ENCODE measurements around the gene TNFAIP3.
"Not testable (repeated sequence)": the region's sequence is repeated elsewhere in the genome, so short reads cannot be mapped to it uniquely, and the experiment has no call there.

TNFAIP3 gene

DNA sequence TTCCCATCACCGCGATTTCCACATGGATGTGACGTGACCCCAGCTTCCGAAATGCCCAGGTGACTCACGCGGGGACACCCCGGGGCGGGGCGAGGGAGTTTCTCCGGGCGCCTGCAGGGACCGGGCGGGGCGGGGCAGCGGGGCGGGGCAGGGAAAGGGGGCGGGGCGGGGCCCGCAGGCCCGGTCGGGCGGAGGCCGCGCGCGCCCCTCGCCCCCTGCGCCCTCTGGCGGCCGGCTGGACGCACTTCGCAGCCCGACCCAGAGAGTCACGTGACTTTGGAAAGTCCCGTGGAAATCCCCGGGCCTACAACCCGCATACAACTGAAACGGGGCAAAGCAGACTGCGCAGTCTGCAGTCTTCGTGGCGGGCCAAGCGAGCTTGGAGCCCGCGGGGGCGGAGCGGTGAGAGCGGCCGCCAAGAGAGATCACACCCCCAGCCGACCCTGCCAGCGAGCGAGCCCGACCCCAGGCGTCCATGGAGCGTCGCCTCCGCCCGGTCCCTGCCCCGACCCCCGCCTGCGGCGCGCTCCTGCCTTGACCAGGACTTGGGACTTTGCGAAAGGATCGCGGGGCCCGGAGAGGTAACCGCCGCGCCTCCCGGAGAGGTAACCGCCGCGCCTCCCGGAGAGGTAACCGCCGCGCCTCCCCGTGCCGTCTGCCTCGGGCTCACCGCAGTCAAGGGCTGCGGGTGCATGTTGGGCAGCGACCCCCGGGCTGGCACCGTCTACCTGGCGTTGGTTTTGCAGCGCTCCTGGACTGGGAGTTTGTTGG is at the start of gene TNFAIP3:
Gene TNFAIP3, plus strand, starts transcription at position 346 of the 771 bp plus-strand sequence. CDS start 3,969 bp downstream, outside the sequence.
- DNase-seq = peak; percentile 97

GRCh38 chr6:137818440-137818839 is 48.6 kb upstream of the TNFAIP3 start:
- DNase-seq = no peak

DNA sequence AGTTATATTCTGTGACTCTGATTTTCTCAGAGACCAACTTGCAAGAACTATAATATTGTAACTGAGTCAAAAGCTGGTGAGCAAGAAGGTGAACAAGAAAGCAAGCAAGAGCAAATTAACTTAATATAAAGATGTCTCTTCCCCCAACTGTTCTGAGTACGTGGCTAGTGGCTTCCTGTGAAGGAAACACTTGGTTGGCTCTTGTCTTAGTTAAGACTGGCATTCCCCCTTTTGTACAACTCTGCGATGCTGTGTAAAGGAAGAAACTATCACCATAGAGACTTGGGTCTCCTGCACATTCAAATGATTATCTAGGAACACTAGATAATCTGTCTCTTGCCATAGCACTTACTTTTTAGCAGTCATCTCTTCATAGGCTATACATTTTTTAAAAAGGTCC is 47.3 kb upstream of the TNFAIP3 start:
- DNase-seq = peak; percentile 82

DNA sequence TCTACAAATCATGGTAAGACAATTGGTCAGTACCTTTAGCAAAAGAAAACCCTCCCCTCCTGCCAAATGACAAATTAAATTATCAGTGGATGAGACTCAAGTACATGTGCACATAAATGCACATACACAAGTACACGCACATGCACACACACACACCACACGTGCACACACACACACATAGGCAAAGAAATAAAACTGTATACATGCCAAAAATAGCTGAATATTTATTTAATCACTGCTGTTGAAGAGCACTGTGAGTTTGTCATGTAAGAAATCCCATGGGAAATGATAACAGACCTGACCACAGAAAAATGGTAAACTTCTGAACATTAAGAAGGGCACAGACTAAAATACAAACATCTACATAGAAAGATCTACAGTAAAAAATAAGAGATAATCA is 46.6 kb upstream of the TNFAIP3 start:
- no peak for DNase-seq

GRCh38 chr6:137820952-137821351 is 46.1 kb upstream of the TNFAIP3 start:
- no peak for DNase-seq

DNA sequence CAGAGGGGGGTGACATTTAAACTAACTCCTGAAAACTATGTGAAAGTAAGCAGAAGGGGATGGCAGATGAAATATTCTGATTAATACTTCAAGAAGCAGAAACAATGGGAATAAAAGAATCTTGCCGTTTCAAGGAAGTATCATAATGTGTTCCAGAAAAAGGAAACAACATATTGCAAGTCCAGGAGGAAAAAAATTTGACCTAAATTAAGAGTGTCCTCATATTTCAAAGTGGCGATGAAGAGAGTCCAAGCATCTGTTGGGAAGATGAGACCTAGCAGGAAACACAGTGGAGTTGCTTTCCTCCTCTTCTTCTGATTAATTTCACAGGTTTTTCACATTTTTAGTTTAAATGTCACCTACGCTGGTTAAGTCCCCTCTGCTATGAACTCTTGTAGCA is 45.6 kb upstream of the TNFAIP3 start:
- no peak for DNase-seq

- DNase-seq = peak; percentile 94
Observed at GRCh38 chr6:137823826-137824555, 43.1 kb upstream of the TNFAIP3 start.

DNA sequence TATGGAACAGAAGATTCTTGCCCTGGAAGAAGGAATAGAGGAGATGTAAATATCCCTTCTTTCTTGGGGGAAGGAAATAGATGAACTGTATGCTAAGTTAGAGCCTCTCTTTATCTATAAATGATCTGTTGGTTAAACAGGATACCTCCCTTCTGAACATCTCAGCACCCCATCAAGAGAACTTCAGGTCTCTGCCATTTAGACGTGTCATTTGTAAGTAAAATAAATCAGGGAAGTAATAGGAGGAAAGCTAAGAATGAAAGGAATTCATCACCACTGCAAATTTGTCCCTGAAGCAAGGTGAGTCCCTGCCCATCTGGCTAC is 42.5 kb upstream of the TNFAIP3 start:
- DNase-seq = no peak

GRCh38 chr6:137824896-137825295 is 42.2 kb upstream of the TNFAIP3 start:
- DNase-seq = no peak

DNA sequence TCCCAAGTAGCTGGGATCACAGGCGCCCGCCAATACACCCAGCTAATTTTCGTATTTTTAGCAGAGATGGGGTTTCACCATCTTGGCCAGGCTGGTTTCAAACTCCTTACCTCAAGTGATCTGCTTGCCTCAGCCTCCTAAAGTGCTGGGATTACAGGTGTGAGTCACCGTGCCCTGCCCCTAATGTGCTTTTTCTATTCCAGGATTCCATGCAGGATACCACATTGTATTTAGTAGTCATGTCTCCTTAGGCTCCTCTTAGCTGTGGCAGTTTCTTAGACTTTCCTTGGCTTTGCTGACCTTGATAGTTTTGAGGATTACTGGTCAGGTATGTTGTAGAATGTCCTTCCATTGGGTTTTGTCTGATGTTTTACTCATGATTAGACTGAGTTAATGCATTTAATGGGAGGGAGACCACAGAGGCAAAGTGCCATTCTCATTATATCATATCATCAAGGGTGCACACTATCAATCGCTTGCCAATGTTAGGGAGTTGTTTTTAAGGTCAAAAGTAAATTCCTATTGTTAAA is 39.6 kb upstream of the TNFAIP3 start:
- no peak for DNase-seq

GRCh38 chr6:137827977-137828810 is 38.9 kb upstream of the TNFAIP3 start:
- DNase-seq = peak; percentile 36

DNA sequence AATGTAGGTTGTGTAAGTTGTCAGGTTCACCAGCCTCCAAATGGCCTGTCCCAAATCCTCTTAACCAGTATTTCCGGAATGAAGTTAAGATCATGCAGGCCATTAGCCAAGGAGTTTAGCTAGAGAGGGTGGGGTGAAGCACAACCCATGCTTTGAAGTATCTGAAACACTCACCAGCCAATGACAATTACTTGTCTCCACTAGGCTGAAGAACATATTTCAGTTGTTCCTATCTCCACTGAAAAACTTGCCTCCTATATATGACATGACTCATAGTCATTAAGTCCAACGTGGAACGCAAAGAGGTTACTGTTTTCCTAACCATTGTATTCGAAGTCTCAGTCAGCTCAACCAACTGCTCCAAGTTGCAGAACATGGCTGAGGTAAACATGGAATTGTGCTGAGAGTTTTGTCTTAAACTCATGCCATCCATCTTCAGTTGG is 37.4 kb upstream of the TNFAIP3 start:
- DNase-seq = no peak

DNA sequence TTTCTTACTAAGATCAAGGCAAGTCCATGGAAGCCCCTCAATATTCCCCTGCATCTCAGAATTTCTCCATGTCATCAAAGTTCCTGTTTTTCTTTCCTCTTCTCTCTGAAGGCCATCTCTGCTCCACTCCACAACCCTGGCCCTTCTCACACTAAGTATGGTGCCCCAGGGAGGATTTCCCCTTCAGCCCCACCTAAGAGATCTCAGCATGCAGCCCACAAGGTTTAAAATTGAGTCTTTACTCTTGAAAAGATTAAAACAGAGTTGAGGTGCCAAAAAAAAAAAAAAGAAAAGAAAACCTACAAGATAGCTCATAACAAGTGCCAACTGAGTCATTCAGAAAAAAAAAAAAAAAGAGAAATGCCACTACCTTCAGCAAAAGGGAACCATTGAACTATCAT is 36.5 kb upstream of the TNFAIP3 start:
- no peak for DNase-seq

DNA sequence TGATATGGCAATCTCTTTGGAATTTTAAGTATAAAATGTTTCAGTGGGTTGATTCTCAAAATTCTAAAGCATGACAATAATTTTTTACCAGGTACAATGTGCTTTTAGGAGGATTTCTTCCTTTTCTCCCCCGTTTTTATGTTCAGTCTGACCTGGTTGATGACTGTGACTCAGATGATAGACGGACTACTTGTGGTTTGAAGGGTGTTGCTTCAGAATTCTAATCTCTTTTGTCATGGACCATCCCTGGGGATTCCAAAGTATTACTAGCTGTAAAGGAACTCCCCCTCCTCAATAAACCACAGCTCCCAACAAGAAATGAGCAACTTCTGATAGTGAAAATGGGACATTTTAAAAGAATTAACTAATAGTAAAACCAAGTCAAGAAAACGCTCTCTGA is 34.9 kb upstream of the TNFAIP3 start:
- DNase-seq = no peak

- DNase-seq = no peak
Observed at GRCh38 chr6:137834508-137834907, 32.6 kb upstream of the TNFAIP3 start.

DNA sequence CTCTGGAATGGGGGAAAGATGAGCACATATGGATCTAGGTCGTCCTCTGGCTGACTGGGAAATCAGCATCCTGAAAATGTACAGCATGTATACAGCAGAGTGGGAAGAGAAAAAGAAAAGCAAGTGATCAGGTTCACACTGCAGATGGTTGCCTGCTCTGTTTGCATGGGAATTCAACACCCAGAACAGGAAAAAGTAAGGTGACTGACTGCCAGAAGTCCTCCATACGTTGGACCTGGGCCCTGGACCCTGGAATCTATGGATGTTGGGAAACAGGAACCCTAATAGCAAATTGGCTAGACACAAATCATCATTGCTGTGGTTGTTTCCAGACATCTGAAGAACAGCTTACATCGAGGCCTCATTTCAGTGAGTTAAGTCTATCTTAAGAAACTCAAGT is 30.3 kb upstream of the TNFAIP3 start:
- no peak for DNase-seq

GRCh38 chr6:137838090-137838489 is 29.0 kb upstream of the TNFAIP3 start:
- not testable (repeated sequence) for DNase-seq

- not testable (repeated sequence) for DNase-seq
Observed at GRCh38 chr6:137838597-137838996, 28.5 kb upstream of the TNFAIP3 start.

GRCh38 chr6:137839076-137839475 is 28.0 kb upstream of the TNFAIP3 start:
- no peak for DNase-seq

DNA sequence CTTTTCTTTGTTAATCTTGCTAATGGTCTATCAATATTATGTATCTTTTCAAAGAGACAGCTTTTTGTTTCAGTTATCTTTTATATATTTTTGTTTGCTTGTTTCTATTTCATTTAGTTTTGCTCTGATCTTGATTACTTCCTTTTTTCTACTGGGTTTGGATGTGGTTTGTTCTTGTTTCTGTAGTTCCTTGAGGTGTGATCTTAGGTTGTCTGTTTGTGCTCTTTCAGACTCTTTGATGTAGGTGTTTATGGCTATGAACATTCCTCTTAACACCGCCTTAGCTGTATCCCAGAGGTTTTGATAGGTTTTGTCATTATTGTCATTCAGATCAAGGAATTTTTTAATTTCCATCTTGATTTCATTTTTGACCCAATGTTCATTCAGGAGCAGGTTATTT is 26.8 kb upstream of the TNFAIP3 start:
- no peak for DNase-seq

DNA sequence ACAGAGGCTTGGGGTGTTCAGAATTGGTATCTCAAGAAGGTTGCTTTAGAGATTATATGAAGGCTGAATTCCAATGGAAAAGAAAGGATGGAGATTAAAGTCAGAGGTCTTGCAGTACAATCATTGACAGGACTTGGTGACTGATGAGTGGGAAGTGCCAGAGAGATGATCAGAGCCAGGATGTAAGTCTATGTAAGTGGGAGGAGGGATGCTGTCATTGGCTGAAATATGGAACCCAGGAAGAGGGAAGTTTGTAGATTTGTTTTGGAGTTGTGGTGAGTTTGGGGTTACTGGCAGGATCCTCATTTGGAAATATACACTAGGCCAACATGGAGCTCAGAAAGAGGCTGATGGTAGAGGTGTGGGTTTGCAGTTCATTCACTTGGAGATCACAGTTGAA is 23.8 kb upstream of the TNFAIP3 start:
- DNase-seq = no peak

- DNase-seq = not testable (repeated sequence)
Observed at GRCh38 chr6:137844327-137844726, 22.7 kb upstream of the TNFAIP3 start.

DNA sequence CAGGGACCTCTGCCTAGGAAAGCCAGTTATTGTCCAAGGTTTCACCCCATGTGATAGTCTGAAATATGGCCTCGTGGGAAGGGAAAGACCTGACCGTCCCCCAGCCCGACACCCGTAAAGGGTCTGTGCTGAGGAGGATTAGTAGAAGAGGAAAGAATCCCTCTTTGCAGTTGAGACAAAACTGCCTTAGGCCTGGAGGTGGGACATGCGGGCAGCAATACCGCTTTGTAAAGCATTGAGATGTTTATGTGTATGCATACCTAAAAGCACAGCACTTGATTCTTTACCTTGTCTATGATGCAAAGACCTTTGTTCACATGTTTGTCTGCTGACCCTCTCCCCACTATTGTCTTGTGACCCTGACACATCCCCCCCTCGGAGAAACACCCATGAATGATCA is 22.3 kb upstream of the TNFAIP3 start:
- DNase-seq = not testable (repeated sequence)
